Left ventricle myocardium inferior (tissue), 1 donor: Measurements from ENCODE around the gene IRF2BPL. TPM values are rescaled to one million over a fixed set of nuclear protein-coding genes. Genes with fewer than 3 reads are reported as not detected.

Source experiments
- DNase-seq: peaks from one replicate; pipeline ENCODE4 v3.0.0-alpha.2; 2020
- H3K27ac ChIP-seq: fragments of 200-600 bp; replicated peaks from 2 replicates; pipeline ENCODE4 v1.8.0; 2021
- H3K27me3 ChIP-seq: fragments of 200-600 bp; 2 replicates; pipeline ENCODE4 v1.8.0; 2021; ENCODE audit warnings: low read depth
- H3K36me3 ChIP-seq: fragments of 200-600 bp; 2 replicates; pipeline ENCODE4 v1.8.0; 2021
- H3K4me1 ChIP-seq: fragments of 200-600 bp; 2 replicates; pipeline ENCODE4 v1.8.0; 2021
- H3K4me3 ChIP-seq: fragments of 200-600 bp; 2 replicates; pipeline ENCODE4 v1.8.0; 2021; ENCODE audit warnings: mild to moderate bottlenecking, moderate library complexity
- H3K9me3 ChIP-seq: fragments of 200-600 bp; replicated peaks from 2 replicates; pipeline ENCODE4 v1.8.0; 2021
- intact Hi-C: fragments of 100-400 bp; cut with micrococcal nuclease; formaldehyde crosslinking; loops from one replicate; pipeline ENCODE4 v1.11.0; 2022
- total RNA-seq: library from RNA; stranded (reverse); fragmentation: NEBNext Ultra II Directional; extraction: Animal tissue kit (Norgen Biotek cat#: 25700); gene quantifications from one replicate; pipeline ENCODE4 v1.2.1, GENCODE V29; 2021
- TF ChIP-seq, protein P1 (sequence below): fragments of 200-600 bp; IDR thresholded peaks from 2 replicates; pipeline ENCODE4 v1.8.0; 2021; ENCODE audit warnings: antibody characterized with exemption, mild to moderate bottlenecking, borderline replicate concordance
- donor health status: DM: no; HTN: yes; CAD: no; lungs with severe emphysema.

IRF2BPL gene
- total RNA-seq, 1 donor from 2014 or later = 35.5 TPM

- Histone ChIP-seq H3K4me3 (no peak overlapping the region), H3K27me3 (no peaks in the 10 kb centered on the region), H3K9me3 (no peaks in the 10 kb centered on the region), H3K4me1 (peaks cover 76% of the 10 kb centered on the region), H3K36me3 (no peaks in the 10 kb centered on the region), H3K27ac (peak overlapping the region; percentile 100)
- TF ChIP-seq, protein P1, sequence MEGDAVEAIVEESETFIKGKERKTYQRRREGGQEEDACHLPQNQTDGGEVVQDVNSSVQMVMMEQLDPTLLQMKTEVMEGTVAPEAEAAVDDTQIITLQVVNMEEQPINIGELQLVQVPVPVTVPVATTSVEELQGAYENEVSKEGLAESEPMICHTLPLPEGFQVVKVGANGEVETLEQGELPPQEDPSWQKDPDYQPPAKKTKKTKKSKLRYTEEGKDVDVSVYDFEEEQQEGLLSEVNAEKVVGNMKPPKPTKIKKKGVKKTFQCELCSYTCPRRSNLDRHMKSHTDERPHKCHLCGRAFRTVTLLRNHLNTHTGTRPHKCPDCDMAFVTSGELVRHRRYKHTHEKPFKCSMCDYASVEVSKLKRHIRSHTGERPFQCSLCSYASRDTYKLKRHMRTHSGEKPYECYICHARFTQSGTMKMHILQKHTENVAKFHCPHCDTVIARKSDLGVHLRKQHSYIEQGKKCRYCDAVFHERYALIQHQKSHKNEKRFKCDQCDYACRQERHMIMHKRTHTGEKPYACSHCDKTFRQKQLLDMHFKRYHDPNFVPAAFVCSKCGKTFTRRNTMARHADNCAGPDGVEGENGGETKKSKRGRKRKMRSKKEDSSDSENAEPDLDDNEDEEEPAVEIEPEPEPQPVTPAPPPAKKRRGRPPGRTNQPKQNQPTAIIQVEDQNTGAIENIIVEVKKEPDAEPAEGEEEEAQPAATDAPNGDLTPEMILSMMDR = no peak
- DNase-seq = no peak
- intact Hi-C loops = no loop called here
These were observed 15.5 kb upstream of the IRF2BPL start for GRCh38 chr14:77043984-77044485.

GRCh38 chr14:77043177-77043983 lies 14.9 kb upstream of the IRF2BPL start:
- peak overlapping the region; percentile 33 for H3K4me3 ChIP-seq
- H3K36me3 ChIP-seq = no peaks in the 10 kb centered on the region
- peak overlapping the region; percentile 100 for H3K27ac ChIP-seq
- intact Hi-C loops = no loop called here
- TF ChIP-seq, protein P1 = no peak
- DNase-seq = no peak
- no peaks in the 10 kb centered on the region for H3K9me3 ChIP-seq
- peaks cover 82% of the 10 kb centered on the region for H3K4me1 ChIP-seq
- no peaks in the 10 kb centered on the region for H3K27me3 ChIP-seq

GRCh38 chr14:77041881-77042545 lies 13.5 kb upstream of the IRF2BPL start:
- H3K4me3 ChIP-seq = peak overlapping the region; percentile 33
- intact Hi-C loops = no loop called here

DNA sequence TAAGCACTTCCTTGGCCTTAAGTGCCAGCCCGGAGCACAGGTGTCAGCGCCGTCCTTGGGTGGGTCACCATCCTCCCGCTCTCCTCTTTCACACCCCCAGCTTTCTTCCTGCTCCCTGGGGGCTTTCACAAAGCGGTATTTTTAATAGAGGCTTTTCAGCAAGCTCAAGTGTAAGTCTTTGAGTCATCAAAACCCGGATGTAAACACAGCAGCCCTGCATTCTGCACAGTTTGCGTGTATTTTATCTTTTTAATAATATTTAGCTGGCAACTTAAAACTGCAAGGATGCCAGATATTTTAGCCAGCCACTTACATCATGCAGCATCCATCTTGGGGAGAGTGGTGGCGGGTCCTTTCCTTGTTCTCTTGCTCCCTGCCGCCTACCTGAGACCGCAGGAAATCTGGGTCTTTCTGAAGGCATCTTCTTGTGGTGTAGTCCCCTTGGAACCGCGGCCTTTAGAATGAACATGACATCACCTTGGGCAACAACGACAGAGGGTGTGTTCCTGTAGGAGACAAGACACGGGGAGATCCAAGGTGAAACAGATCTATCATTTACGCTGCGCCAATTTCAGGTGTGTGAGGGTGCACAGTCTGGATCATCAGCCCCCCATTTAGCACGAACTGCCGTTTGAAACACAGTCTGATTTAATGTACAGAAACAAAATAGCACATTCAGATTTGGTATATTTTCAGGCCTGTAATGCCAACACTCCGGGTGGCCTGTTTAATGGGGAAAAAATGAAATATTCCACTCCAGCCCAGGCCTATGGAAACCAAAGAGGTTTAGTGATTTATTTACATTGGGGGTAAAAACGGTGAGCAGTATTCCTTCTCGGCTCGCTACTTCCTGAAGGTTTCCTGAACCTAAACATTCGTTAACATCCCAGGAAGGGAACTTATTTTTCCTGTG lies 12.5 kb upstream of the IRF2BPL start:
- peak overlapping the region; percentile 100 for H3K27ac ChIP-seq
- no peak for DNase-seq
- H3K36me3 ChIP-seq = no peaks in the 10 kb centered on the region
- no peaks in the 10 kb centered on the region for H3K27me3 ChIP-seq
- peaks cover 95% of the 10 kb centered on the region for H3K4me1 ChIP-seq
- TF ChIP-seq, protein P1 = no peak
- peak overlapping the region; percentile 60 for H3K4me3 ChIP-seq
- H3K9me3 ChIP-seq = no peaks in the 10 kb centered on the region
- intact Hi-C loops = no loop called here

More at GRCh38 chr14:77041881-77042545, 13.5 kb upstream of the IRF2BPL start:
- TF ChIP-seq, protein P1 = no peak
- H3K9me3 ChIP-seq = no peaks in the 10 kb centered on the region
- peaks cover 96% of the 10 kb centered on the region for H3K4me1 ChIP-seq
- peak overlapping the region; percentile 100 for H3K27ac ChIP-seq
- no peaks in the 10 kb centered on the region for H3K27me3 ChIP-seq
- DNase-seq = peak; percentile 63
- no peaks in the 10 kb centered on the region for H3K36me3 ChIP-seq

GRCh38 chr14:77040059-77040740 lies 11.7 kb upstream of the IRF2BPL start:
- Histone ChIP-seq H3K4me1 (peaks cover 89% of the 10 kb centered on the region), H3K27me3 (no peaks in the 10 kb centered on the region), H3K4me3 (peak overlapping the region; percentile 60), H3K9me3 (no peaks in the 10 kb centered on the region), H3K36me3 (no peaks in the 10 kb centered on the region), H3K27ac (peak overlapping the region; percentile 100)
- intact Hi-C loops = no loop called here
- TF ChIP-seq, protein P1 = no peak
- peak; percentile 100 for DNase-seq
